ENCODE data around the gene IQCE.

DNA sequence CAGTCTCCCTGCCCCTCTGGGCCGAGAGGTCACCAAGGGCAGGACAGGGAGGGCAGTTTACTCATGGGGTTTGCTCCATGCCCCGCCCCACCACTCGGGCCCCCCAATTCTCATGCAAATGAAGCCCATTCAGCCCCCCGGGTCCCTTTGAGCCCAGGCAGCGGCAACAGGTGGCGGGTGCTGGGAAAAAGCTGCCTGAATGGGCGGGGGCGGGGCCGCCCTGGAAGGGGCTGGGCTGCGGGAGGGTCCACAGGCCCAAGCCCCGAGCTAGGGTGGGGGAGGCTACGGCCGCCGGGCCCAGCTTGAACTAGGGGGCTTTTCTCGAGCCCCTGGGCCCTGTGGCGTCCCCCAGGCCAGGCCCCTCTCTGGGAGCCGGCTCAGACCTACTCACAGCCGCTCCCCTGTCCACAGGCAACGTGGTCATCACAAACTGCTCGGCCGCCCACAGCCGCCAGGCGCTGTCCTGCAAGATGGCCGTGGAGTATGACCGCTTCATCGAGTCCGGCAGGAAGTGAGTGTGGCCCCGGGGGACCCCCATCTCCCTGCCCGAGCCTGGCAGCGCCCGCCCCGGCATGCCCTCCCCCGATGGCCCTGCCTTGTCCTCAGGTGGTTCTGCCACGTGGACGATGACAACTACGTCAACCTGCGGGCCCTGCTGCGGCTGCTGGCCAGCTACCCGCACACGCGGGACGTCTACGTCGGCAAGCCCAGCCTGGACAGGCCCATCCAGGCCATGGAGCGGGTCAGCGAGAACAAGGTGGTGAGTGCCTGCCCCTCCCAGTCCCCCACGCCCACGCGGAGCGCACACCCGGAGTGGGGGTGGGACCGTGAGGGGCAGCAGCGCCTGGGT is 33.7 kb upstream of the IQCE start:
- TF ChIP-seq POLR2A (IDR thresholded peaks at IDR 0.05): no peak
- TF ChIP-seq, protein P1, sequence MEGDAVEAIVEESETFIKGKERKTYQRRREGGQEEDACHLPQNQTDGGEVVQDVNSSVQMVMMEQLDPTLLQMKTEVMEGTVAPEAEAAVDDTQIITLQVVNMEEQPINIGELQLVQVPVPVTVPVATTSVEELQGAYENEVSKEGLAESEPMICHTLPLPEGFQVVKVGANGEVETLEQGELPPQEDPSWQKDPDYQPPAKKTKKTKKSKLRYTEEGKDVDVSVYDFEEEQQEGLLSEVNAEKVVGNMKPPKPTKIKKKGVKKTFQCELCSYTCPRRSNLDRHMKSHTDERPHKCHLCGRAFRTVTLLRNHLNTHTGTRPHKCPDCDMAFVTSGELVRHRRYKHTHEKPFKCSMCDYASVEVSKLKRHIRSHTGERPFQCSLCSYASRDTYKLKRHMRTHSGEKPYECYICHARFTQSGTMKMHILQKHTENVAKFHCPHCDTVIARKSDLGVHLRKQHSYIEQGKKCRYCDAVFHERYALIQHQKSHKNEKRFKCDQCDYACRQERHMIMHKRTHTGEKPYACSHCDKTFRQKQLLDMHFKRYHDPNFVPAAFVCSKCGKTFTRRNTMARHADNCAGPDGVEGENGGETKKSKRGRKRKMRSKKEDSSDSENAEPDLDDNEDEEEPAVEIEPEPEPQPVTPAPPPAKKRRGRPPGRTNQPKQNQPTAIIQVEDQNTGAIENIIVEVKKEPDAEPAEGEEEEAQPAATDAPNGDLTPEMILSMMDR (IDR thresholded peaks at IDR 0.05): no peak
- no peak for TF ChIP-seq POLR2AphosphoS5 (IDR thresholded peaks at IDR 0.05; ENCODE audit: insufficient read depth in 1 of 2, low read depth in 1 of 2)
